BLaER1 treated with 17β-estradiol and CSF1 and Interleukin-3, amounts not matched to agents 10 nM and 100 nM (cell line): ENCODE data around the gene VRK3.
A peak's percentile ranks its signal among the peaks of the same experiment; 100 is the strongest.

Source experiments
- H3K27ac ChIP-seq, 11 experiments: shearing (Covaris generic); formaldehyde crosslinking; 2 replicates each; pipeline ENCODE4 v1.8.1; 2022
- H3K27me3 ChIP-seq, 11 experiments: shearing (Covaris generic); formaldehyde crosslinking; 2 replicates each; pipeline ENCODE4 v1.8.1; 2022
- H3K36me3 ChIP-seq, 11 experiments: shearing (Covaris generic); formaldehyde crosslinking; 2 replicates each; pipeline ENCODE4 v1.8.1; 2022
- H3K4me1 ChIP-seq, 10 experiments: shearing (Covaris generic); formaldehyde crosslinking; 2 replicates each; pipeline ENCODE4 v1.8.1; 2022
- H3K4me2 ChIP-seq, 11 experiments: shearing (Covaris generic); formaldehyde crosslinking; 2 replicates each; pipeline ENCODE4 v1.8.1; 2022
- H3K4me3 ChIP-seq, 10 experiments: shearing (Covaris generic); formaldehyde crosslinking; 2 replicates each; pipeline ENCODE4 v1.8.1; 2022
- H3K9ac ChIP-seq, 11 experiments: shearing (Covaris generic); formaldehyde crosslinking; 2 replicates each; pipeline ENCODE4 v1.8.1; 2022
- H3K9me3 ChIP-seq, 11 experiments: shearing (Covaris generic); formaldehyde crosslinking; replicated peaks in 1 of 11; 2 replicates each; pipeline ENCODE4 v1.8.1; 2022
- H4K20me1 ChIP-seq, 11 experiments: shearing (Covaris generic); formaldehyde crosslinking; 2 replicates each; pipeline ENCODE4 v1.8.1; 2022
- Cebpa-rat ChIP-seq, 11 experiments: shearing (Covaris generic); IDR thresholded peaks; 2 replicates each; pipeline ENCODE4 v1.8.1; 2022

Gene VRK3

GRCh38 chr19:50042363-50043024 is 17.3 kb upstream of the VRK3 start:
- Histone ChIP-seq H3K9ac (no peak overlapping the region), H3K27me3 (peaks cover 0 to 8% (median 0%) of the 10 kb centered on the region in 11 experiments; a peak in 1 of 22 replicates), H3K4me2 (no peak overlapping the region), H3K27ac (no peak overlapping the region), H3K9me3 (peaks cover 69 to 87% (median 84%) of the 10 kb centered on the region in 11 experiments), H3K4me1 (no peaks in the 10 kb centered on the region), H4K20me1 (peaks cover 0 to 14% (median 3%) of the 10 kb centered on the region in 11 experiments; a peak in 7 of 22 replicates), H3K4me3 (peak overlapping the region in 6 of 10 experiments; percentile 6 to 43 (median 26); a peak in 6 of 20 replicates), H3K36me3 (peaks cover 97 to 100% (median 99%) of the 10 kb centered on the region in 11 experiments)
- TF ChIP-seq Cebpa-rat (IDR thresholded peaks at IDR 0.05): no peak

GRCh38 chr19:50040967-50041366 is 15.8 kb upstream of the VRK3 start:
- Histone ChIP-seq H3K36me3 (peaks cover 97 to 100% (median 99%) of the 10 kb centered on the region in 11 experiments), H3K4me2 (no peak overlapping the region), H3K27ac (no peak overlapping the region), H4K20me1 (peaks cover 0 to 28% (median 12%) of the 10 kb centered on the region in 11 experiments; a peak in 12 of 22 replicates), H3K4me1 (no peaks in the 10 kb centered on the region), H3K27me3 (0 out of 22 replicates have a peak, but pooled peaks cover 0 to 8% (median 0%) of the 10 kb centered on the region in 11 experiments), H3K9ac (no peak overlapping the region), H3K9me3 (peaks cover 54 to 72% (median 69%) of the 10 kb centered on the region in 11 experiments), H3K4me3 (no peak overlapping the region)
- TF ChIP-seq Cebpa-rat (IDR thresholded peaks at IDR 0.05): no peak

DNA sequence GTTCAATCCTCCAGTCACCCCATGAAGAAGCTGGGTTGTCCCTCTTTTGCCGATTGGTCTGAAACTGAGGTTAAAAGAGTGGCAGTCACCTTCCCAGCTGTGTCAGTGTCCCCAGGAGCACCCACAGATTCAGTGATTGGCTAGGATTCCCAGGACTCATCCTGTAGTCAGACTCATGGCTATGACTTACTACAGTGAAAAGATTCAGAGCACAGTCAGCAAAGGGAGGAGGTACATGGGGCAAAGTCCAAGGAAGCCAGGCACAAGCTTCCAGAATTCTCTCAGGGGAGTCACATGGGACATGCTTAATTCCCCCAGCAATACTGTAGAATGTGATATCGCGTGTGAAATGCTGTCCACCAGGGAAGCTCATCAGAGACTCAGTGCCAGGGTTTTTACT is 14.8 kb upstream of the VRK3 start:
- H3K36me3 ChIP-seq: peaks cover 97 to 100% (median 99%) of the 10 kb centered on the region in 11 experiments

GRCh38 chr19:50036908-50037307 is 11.7 kb upstream of the VRK3 start:
- TF ChIP-seq Cebpa-rat (IDR thresholded peaks at IDR 0.05): no peak
- peaks cover 97 to 100% (median 99%) of the 10 kb centered on the region in 11 experiments for H3K36me3 ChIP-seq
- no peak overlapping the region for H3K9ac ChIP-seq
- H3K4me3 ChIP-seq: no peak overlapping the region
- H3K27ac ChIP-seq: no peak overlapping the region
- H3K9me3 ChIP-seq: peaks cover 13 to 31% (median 28%) of the 10 kb centered on the region in 11 experiments
- H3K4me1 ChIP-seq: no peaks in the 10 kb centered on the region
- no peak overlapping the region for H3K4me2 ChIP-seq
- H4K20me1 ChIP-seq: peaks cover 11 to 68% (median 52%) of the 10 kb centered on the region in 11 experiments; a peak in 18 of 22 replicates
- no peaks in the 10 kb centered on the region for H3K27me3 ChIP-seq

More for the DNA sequence above, 14.8 kb upstream of the VRK3 start:
- H4K20me1 ChIP-seq: peaks cover 0 to 38% (median 21%) of the 10 kb centered on the region in 11 experiments; a peak in 14 of 22 replicates
- no peak overlapping the region for H3K9ac ChIP-seq
- no peak overlapping the region for H3K4me3 ChIP-seq
- peaks cover 44 to 62% (median 59%) of the 10 kb centered on the region in 11 experiments for H3K9me3 ChIP-seq
- H3K27me3 ChIP-seq: 0 out of 22 replicates have a peak, but pooled peaks cover 0 to 4% (median 0%) of the 10 kb centered on the region in 11 experiments
- no peaks in the 10 kb centered on the region for H3K4me1 ChIP-seq
- H3K4me2 ChIP-seq: no peak overlapping the region
- no peak for TF ChIP-seq Cebpa-rat (IDR thresholded peaks at IDR 0.05)
- no peak overlapping the region for H3K27ac ChIP-seq

GRCh38 chr19:50030937-50031336 is 5.8 kb upstream of the VRK3 start:
- H3K4me2 ChIP-seq: no peak overlapping the region; a peak in 1 of 22 replicates
- no peak for TF ChIP-seq Cebpa-rat (IDR thresholded peaks at IDR 0.05)
- H3K9ac ChIP-seq: no peak overlapping the region; a peak in 1 of 22 replicates
- H3K27me3 ChIP-seq: no peaks in the 10 kb centered on the region
- H3K4me1 ChIP-seq: peaks cover 11 to 28% (median 17%) of the 10 kb centered on the region in 10 experiments; a peak in 19 of 20 replicates
- no peak overlapping the region for H3K4me3 ChIP-seq
- peaks cover 17 to 89% (median 62%) of the 10 kb centered on the region in 11 experiments; a peak in 19 of 22 replicates for H4K20me1 ChIP-seq
- peaks cover 66 to 91% (median 78%) of the 10 kb centered on the region in 11 experiments for H3K36me3 ChIP-seq
- H3K9me3 ChIP-seq: peaks cover 0 to 20% (median 0%) of the 10 kb centered on the region in 11 experiments; a peak in 6 of 22 replicates
- H3K27ac ChIP-seq: peak overlapping the region in 6 of 11 experiments; percentile 9 to 57 (median 48); a peak in 9 of 22 replicates

DNA sequence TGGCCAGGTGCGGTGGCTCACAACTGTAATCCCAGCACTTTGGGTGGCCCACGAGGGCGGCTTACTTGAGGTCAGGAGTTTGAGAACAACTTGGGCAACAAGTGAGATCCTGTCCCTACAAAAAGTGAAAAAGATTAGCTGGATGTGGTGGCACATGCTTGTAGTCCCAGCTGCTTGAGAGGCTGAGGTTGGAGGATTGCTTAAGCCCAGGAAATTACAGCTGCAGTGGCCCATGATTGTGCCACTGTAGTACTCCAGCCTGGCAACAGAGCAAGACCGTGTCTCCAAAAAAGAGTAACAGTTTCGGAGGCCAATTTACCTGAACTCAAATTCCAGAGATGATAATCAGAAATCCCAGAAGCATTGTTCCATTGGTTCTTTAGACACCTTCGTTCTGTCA is 5.1 kb upstream of the VRK3 start:
- Histone ChIP-seq H3K36me3 (peaks cover 59 to 84% (median 71%) of the 10 kb centered on the region in 11 experiments), H3K4me2 (peak overlapping the region in 3 of 11 experiments; percentile 0 to 5 (median 3); a peak in 3 of 22 replicates), H3K27ac (peak overlapping the region in 6 of 11 experiments; percentile 9 to 57 (median 50); a peak in 8 of 22 replicates), H4K20me1 (peaks cover 17 to 82% (median 55%) of the 10 kb centered on the region in 11 experiments; a peak in 19 of 22 replicates), H3K4me1 (peaks cover 11 to 29% (median 17%) of the 10 kb centered on the region in 10 experiments; a peak in 19 of 20 replicates), H3K9me3 (peaks cover 0 to 20% (median 0%) of the 10 kb centered on the region in 11 experiments; a peak in 6 of 22 replicates), H3K4me3 (no peak overlapping the region), H3K27me3 (no peaks in the 10 kb centered on the region), H3K9ac (peak overlapping the region in 2 of 11 experiments; percentile 12 to 27; a peak in 2 of 22 replicates)
- TF ChIP-seq Cebpa-rat (IDR thresholded peaks at IDR 0.05): peak in 3 of 11 experiments; percentile 22 to 63 (median 51); a peak in 5 of 22 replicates

DNA sequence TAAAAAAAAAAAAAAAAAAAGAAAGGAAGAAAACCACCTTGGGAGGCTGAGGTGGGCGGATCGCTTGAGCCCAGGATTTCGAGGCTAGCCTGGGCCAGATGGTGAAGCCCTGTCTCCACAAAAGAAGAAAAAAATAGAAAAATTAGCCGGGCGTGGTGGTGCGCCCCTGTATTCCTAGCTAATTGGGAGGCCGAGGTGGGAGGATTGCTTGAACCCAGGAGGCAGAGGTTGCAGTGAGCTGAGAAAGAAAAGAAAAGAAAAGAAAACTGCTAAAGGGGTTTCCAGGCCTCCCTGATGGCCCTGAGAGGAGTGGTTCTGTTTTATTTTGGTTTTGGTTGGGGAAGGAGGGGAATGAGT is 1.4 kb upstream of the VRK3 start:
- peaks cover 31 to 58% (median 39%) of the 10 kb centered on the region in 11 experiments for H3K36me3 ChIP-seq
- H3K4me2 ChIP-seq: peak overlapping the region; percentile 69 to 97 (median 88)
- H3K4me3 ChIP-seq: peak overlapping the region; percentile 73 to 96 (median 87)
- H3K4me1 ChIP-seq: peaks cover 28 to 49% (median 38%) of the 10 kb centered on the region in 10 experiments
- TF ChIP-seq Cebpa-rat (IDR thresholded peaks at IDR 0.05): no peak
- no peaks in the 10 kb centered on the region for H3K27me3 ChIP-seq
- peaks cover 0 to 20% (median 0%) of the 10 kb centered on the region in 11 experiments; a peak in 6 of 22 replicates for H3K9me3 ChIP-seq
- peaks cover 24 to 79% (median 50%) of the 10 kb centered on the region in 11 experiments; a peak in 19 of 22 replicates for H4K20me1 ChIP-seq
- H3K27ac ChIP-seq: peak overlapping the region in 10 of 11 experiments; percentile 73 to 89 (median 81); a peak in 17 of 22 replicates
- peak overlapping the region in 10 of 11 experiments; percentile 74 to 93 (median 88); a peak in 14 of 22 replicates for H3K9ac ChIP-seq

GRCh38 chr19:50025794-50026549 is 800 bp upstream of the VRK3 start, which contains the start of gene ZNF473:
Gene ZNF473 (plus strand): TSS chr19:50026005. CDS start chr19:50031083, 5,078 bp downstream.
- peak within 1 kb of the TSS; percentile 73 to 96 (median 87) for H3K4me3 ChIP-seq
- H3K9me3 ChIP-seq: peaks cover 0 to 18% (median 0%) of the 10 kb centered on the region in 11 experiments; a peak in 6 of 22 replicates
- no peak for TF ChIP-seq Cebpa-rat (IDR thresholded peaks at IDR 0.05)
- peaks cover 28 to 49% (median 38%) of the 10 kb centered on the region in 10 experiments for H3K4me1 ChIP-seq
- H3K4me2 ChIP-seq: peak within 1 kb of the TSS; percentile 88 to 97 (median 93)
- peak within 1 kb of the TSS; percentile 74 to 89 (median 85) for H3K27ac ChIP-seq
- no peaks in the 10 kb centered on the region for H3K27me3 ChIP-seq
- H3K36me3 ChIP-seq: peaks cover 25 to 58% (median 37%) of the 10 kb centered on the region in 11 experiments
- H4K20me1 ChIP-seq: peaks cover 24 to 79% (median 50%) of the 10 kb centered on the region in 11 experiments; a peak in 20 of 22 replicates
- peak within 1 kb of the TSS; percentile 78 to 93 (median 88) for H3K9ac ChIP-seq
